Measurements from ENCODE around the gene NKX1-2. TPM values are rescaled to one million over a fixed set of nuclear protein-coding genes. Genes with fewer than 3 reads are reported as not detected.

The NKX1-2 gene
- total RNA-seq, 1 donor from 2014 or later, result not detected

DNA sequence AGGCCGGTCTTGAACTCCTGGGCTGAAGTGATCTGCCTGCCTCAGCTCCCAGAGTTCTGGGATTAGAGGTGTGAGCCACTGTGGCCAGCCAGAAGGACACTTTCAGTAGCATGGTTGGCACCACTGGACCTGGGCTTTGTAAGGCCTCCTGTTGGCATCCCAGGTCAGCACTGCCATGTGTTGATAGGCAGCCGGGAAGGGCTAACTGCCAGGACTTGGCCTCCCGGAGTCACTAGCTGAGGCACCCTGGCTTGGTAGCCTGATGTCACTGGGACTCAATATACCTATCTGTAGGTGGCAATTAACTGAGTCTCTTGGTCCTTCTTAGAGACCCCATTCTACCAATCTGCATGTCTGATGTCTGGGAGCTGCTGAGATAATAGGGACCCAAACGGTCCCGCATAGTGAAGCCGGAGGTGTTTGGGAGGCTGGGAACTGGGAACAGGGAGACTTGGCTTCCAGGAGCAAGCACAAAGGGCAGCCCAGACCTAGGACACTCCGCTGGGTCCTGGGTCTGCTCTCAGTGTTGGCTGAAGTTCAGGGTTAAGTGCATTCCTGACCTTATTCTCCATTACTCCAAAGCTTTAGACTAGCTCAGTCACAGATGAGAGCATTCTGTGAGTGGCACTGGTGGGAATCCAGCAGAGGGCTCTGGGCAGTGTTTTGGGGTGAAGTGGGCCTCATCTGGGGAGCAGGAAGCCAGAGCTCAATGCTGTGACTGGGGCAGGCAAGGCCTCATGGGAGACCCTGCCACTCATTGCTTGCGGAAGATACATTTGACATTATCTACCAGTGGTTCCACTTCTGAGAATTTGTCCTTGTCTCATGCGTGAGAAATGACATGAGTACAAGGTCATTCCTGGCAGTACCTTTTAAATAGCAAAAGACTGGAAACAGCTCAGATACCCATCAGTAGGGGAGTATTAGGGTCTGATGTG is 14.5 kb upstream of the NKX1-2 start:
- H3K4me1 Mint-ChIP-seq, result peaks cover 14% of the 10 kb centered on the region
- peaks cover 4% of the 10 kb centered on the region for H3K27me3 Mint-ChIP-seq (ENCODE audit: low read depth)
- TF ChIP-seq, protein P1, sequence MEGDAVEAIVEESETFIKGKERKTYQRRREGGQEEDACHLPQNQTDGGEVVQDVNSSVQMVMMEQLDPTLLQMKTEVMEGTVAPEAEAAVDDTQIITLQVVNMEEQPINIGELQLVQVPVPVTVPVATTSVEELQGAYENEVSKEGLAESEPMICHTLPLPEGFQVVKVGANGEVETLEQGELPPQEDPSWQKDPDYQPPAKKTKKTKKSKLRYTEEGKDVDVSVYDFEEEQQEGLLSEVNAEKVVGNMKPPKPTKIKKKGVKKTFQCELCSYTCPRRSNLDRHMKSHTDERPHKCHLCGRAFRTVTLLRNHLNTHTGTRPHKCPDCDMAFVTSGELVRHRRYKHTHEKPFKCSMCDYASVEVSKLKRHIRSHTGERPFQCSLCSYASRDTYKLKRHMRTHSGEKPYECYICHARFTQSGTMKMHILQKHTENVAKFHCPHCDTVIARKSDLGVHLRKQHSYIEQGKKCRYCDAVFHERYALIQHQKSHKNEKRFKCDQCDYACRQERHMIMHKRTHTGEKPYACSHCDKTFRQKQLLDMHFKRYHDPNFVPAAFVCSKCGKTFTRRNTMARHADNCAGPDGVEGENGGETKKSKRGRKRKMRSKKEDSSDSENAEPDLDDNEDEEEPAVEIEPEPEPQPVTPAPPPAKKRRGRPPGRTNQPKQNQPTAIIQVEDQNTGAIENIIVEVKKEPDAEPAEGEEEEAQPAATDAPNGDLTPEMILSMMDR (conservative IDR thresholded peaks at IDR 0.05), result no peak
- H3K27ac Mint-ChIP-seq (ENCODE audit: unreplicated experiment), result no peak overlapping the region
- no peaks in the 10 kb centered on the region for H3K36me3 Mint-ChIP-seq (ENCODE audit: low read depth)
- DNase-seq (ENCODE audit: low read depth, low spot score), result no peak
- no peaks in the 10 kb centered on the region for H3K9me3 Mint-ChIP-seq
- peak overlapping the region; percentile 39 for H3K4me3 Mint-ChIP-seq

DNA sequence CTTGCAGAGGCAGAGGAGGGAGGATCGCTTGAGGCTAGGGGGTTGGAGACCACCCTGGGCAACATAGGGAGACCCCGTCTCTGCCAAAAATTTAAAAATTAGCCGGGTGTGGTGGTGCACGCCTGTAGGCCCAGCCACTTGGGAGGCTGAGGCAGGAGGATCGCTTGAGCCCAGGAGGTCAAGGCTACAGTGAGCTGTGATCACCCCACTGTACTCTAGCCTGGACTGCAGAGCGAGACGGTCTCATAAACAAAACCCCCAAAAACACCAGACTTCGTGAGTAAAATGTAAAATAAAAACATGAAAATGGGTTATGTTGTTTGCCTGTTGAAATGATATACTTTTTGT is 12.5 kb upstream of the NKX1-2 start:
- Mint-ChIP-seq H3K36me3 (ENCODE audit: low read depth) (no peaks in the 10 kb centered on the region), H3K27ac (ENCODE audit: unreplicated experiment) (no peak overlapping the region), H3K4me1 (peaks cover 14% of the 10 kb centered on the region), H3K9me3 (no peaks in the 10 kb centered on the region), H3K27me3 (ENCODE audit: low read depth) (peaks cover 17% of the 10 kb centered on the region), H3K4me3 (peak overlapping the region; percentile 91)
- no peak for DNase-seq (ENCODE audit: low read depth, low spot score)
- TF ChIP-seq, protein P1 (conservative IDR thresholded peaks at IDR 0.05), result no peak

DNA sequence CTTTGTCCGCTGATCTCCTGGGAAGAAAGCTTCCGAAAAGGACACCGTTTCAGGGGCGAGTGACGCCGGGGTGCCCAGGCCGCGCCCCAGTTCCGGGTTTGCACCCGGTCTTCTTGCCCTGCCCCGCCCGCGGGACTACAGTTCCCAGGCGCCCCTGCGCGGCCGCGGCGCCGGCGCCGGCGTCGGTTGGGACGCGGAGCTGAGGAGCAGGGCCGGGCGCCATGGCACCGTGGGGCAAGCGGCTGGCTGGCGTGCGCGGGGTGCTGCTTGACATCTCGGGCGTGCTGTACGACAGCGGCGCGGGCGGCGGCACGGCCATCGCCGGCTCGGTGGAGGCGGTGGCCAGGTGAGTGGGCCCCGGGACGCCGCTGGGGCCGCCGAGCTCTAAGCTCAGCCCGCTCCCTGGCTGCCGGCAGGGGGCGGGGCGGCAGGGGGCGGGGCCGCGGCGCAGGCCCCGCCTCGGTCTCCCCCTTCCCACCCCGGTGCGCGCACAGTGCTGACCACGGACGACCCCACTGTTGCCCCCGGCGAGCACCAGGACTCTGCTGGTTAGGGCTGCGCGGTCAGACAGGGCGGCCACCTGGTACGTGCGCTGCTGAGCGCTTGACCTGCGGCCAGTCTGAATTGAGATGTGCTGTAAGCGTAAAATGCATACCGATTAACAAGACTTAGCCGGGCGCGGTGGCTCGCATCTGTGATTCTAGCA is 12.0 kb upstream of the NKX1-2 start, which contains the start of gene LHPP:
Gene LHPP, plus strand, starts transcription at position 182 of the 706 bp plus-strand sequence. Its CDS starts 40 bp downstream, at position 222.
- no peaks in the 10 kb centered on the region for H3K9me3 Mint-ChIP-seq
- H3K4me1 Mint-ChIP-seq, result peaks cover 16% of the 10 kb centered on the region
- H3K27ac Mint-ChIP-seq (ENCODE audit: unreplicated experiment), result no peak within 1 kb of the TSS
- peaks cover 21% of the 10 kb centered on the region for H3K27me3 Mint-ChIP-seq (ENCODE audit: low read depth)
- H3K4me3 Mint-ChIP-seq, result peak within 1 kb of the TSS; percentile 91
- peak; percentile 67 for DNase-seq (ENCODE audit: low read depth, low spot score)
- no peaks in the 10 kb centered on the region for H3K36me3 Mint-ChIP-seq (ENCODE audit: low read depth)
- TF ChIP-seq, protein P1 (conservative IDR thresholded peaks at IDR 0.05), result peak; percentile 64

DNA sequence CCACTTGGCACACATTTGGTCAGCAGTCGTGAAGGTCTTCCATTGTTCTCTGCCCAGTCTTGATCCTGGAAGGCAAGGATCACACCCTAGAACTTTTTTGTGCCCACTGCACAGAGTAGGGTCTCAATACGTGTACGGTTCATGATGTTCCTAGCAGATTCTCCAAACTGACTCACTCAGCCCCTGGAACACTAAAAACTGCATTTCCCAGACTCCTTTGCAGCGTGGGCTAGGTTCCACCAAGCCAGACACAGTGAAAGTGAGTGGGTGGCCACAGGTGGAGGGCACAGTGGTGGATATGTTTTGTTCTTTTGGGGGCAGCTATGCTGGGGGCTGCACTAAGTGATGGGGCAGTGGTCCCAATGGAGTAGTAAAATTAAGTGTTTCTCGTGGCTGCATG is 10.3 kb upstream of the NKX1-2 start:
- peaks cover 21% of the 10 kb centered on the region for H3K4me1 Mint-ChIP-seq
- no peak for DNase-seq (ENCODE audit: low read depth, low spot score)
- no peaks in the 10 kb centered on the region for H3K9me3 Mint-ChIP-seq
- peak overlapping the region; percentile 74 for H3K4me3 Mint-ChIP-seq
- TF ChIP-seq, protein P1 (conservative IDR thresholded peaks at IDR 0.05), result no peak
- H3K27ac Mint-ChIP-seq (ENCODE audit: unreplicated experiment), result no peak overlapping the region
- no peaks in the 10 kb centered on the region for H3K36me3 Mint-ChIP-seq (ENCODE audit: low read depth)
- peaks cover 37% of the 10 kb centered on the region for H3K27me3 Mint-ChIP-seq (ENCODE audit: low read depth)

DNA sequence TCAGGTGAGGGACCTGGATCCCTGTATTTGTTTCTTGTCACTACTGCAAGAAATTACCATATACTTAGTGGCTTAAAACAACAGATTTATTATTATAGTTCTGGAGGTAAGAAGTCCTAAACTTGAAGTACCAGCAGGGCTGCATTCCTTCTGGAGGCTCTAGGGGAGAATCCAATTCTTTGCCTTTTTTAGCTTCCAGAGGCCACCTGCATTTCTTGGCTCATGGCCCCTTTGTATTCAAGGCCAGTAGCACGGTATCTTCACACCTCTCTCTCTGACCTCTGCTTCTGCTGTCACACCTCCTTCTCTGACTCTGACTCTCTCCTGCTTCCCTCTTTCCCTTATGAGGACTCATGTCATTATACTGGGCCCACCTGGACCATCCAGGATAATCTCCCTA is 9.6 kb upstream of the NKX1-2 start:
- Mint-ChIP-seq H3K27me3 (ENCODE audit: low read depth) (peaks cover 45% of the 10 kb centered on the region), H3K4me3 (no peak overlapping the region), H3K36me3 (ENCODE audit: low read depth) (no peaks in the 10 kb centered on the region), H3K4me1 (peaks cover 19% of the 10 kb centered on the region), H3K9me3 (no peaks in the 10 kb centered on the region), H3K27ac (ENCODE audit: unreplicated experiment) (no peak overlapping the region)
- no peak for DNase-seq (ENCODE audit: low read depth, low spot score)
- TF ChIP-seq, protein P1 (conservative IDR thresholded peaks at IDR 0.05), result no peak

Measured in neural crest cell (in vitro differentiated cells).